ENCODE measurements around the gene SLC8A1. TPM values are rescaled to one million over a fixed set of nuclear protein-coding genes. Genes with fewer than 3 reads are reported as not detected.

SLC8A1 gene
- total and polyA plus RNA-seq, 3 donors from 2014 or later = 1.4 to 3.6 (median 3.2) TPM

DNA sequence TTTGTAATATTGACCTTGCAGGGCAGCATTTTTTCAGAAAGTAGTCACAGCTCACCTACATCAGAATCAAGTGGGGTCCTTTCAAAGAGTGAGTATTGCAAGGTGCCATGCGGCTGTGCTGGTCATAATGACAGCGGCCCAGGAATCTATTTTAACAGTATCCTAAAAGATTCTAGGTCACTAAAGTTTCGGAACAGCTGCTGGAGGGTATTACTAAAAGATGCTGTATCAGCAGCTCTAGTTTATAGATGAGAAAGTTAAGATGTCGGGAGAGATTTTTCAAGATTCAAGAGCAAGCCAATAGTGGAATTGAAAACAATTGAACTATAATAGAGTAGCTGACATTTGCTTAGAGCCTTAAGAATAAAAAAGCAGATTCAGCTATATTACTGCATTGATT, 336.0 kb downstream of the SLC8A1 start:
- H3K36me3 ChIP-seq (ENCODE audit: low read depth, missing control alignments) = no peaks in the 10 kb centered on the region
- DNase-seq = no peak
- H3K27ac ChIP-seq = no peak overlapping the region
- intact Hi-C loops (cut with DNase I; ENCODE audit: low total_unique reads) = no loop called here
- 97% methylated on average over 4 of the region's 4 CpGs for WGBS, 2 donors
- H3K4me3 ChIP-seq = no peak overlapping the region
- no peaks in the 10 kb centered on the region for H3K27me3 ChIP-seq
- no peaks in the 10 kb centered on the region for H3K9me3 ChIP-seq
- TF ChIP-seq POLR2A (IDR thresholded peaks at IDR 0.05) = no peak
- TF ChIP-seq, protein P1, sequence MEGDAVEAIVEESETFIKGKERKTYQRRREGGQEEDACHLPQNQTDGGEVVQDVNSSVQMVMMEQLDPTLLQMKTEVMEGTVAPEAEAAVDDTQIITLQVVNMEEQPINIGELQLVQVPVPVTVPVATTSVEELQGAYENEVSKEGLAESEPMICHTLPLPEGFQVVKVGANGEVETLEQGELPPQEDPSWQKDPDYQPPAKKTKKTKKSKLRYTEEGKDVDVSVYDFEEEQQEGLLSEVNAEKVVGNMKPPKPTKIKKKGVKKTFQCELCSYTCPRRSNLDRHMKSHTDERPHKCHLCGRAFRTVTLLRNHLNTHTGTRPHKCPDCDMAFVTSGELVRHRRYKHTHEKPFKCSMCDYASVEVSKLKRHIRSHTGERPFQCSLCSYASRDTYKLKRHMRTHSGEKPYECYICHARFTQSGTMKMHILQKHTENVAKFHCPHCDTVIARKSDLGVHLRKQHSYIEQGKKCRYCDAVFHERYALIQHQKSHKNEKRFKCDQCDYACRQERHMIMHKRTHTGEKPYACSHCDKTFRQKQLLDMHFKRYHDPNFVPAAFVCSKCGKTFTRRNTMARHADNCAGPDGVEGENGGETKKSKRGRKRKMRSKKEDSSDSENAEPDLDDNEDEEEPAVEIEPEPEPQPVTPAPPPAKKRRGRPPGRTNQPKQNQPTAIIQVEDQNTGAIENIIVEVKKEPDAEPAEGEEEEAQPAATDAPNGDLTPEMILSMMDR (IDR thresholded peaks at IDR 0.05) = no peak
- no peaks in the 10 kb centered on the region for H3K4me1 ChIP-seq

DNA sequence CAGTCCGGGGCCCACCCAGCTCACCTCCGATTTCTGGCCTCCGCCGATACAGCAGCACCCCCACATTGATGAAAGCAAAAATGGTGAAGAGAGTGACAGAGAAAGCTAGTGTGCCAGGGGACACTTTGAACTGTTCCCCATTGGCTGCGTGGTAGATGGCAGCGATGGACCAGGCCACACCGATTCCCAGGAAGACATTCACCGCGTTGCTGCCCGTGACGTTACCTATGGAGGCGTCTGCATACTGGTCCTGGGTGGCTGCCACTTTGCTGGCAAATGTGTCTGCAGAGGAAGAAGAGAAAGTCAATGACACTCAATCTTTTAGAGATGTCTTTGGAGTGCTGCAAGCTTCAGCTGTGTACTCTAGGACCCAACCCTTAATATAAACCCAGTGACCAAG, 336.5 kb downstream of the SLC8A1 start:
- H3K27me3 ChIP-seq = no peaks in the 10 kb centered on the region
- intact Hi-C loops (cut with DNase I; ENCODE audit: low total_unique reads) = no loop called here
- WGBS, 2 donors = 96% methylated on average over 12 of the region's 12 CpGs
- TF ChIP-seq, protein P1 (IDR thresholded peaks at IDR 0.05) = no peak
- no peak for TF ChIP-seq POLR2A (IDR thresholded peaks at IDR 0.05)
- no peak for DNase-seq
- H3K4me1 ChIP-seq = no peaks in the 10 kb centered on the region
- H3K9me3 ChIP-seq = no peaks in the 10 kb centered on the region
- H3K27ac ChIP-seq = no peak overlapping the region
- H3K36me3 ChIP-seq (ENCODE audit: low read depth, missing control alignments) = no peaks in the 10 kb centered on the region
- no peak overlapping the region for H3K4me3 ChIP-seq

DNA sequence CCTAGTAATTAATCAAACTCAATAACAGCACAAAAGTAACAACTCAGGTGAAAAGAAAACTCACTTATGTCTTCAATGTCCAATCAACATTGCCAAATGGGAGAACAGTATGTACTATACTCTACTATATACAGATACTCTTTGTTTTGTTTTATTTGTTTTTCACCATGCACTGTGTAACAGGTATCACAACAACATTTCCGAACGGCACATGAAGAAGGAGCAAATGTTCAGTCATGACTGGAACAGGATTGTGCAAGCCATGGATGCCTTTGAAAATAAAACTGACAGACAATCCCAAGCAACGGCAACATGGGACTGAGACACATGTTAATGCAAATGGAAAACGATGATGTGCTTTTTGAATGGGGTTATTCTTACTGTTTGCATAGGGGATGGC, 337.9 kb downstream of the SLC8A1 start:
- intact Hi-C loops (cut with DNase I; ENCODE audit: low total_unique reads) = no loop called here
- Histone ChIP-seq H3K4me1 (no peaks in the 10 kb centered on the region), H3K36me3 (ENCODE audit: low read depth, missing control alignments) (no peaks in the 10 kb centered on the region), H3K4me3 (no peak overlapping the region), H3K27ac (no peak overlapping the region), H3K27me3 (no peaks in the 10 kb centered on the region), H3K9me3 (no peaks in the 10 kb centered on the region)
- no peak for TF ChIP-seq POLR2A (IDR thresholded peaks at IDR 0.05)
- DNase-seq = no peak
- 92 to 95% methylated on average over 4 of the region's 4 CpGs for WGBS, 2 donors

DNA sequence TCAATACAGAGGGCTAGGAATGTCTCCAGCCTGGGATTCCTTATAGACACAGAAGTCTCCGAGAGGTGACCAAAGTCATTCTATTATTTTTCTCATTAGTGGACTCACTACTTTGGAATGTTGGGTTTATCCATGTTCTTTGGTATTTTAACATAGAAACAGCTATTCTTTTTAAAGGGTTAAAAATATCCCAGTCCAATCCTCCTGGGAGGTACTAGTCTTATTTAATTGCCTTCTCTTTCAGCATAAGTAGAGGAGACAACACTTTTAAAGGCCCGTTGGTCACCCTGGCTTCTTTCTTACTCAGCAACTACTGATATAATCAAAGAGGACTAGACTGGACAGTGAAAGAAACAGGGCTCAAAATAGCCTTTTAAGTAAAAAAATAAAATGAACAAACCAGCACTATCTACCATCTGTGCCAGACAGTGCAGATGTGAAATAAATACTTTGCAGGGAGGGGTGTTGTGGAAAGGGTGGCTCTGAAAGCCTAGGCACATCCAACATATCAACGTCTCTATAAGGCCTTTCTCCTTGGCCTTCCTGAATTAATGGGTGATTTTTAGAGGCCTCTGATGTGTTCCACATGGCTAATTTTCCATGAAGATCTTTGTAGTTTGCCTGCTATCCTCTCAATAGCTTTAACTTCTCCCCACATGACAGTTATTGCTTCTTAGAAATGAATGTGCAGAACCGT, 338.5 kb downstream of the SLC8A1 start:
- no peaks in the 10 kb centered on the region for H3K36me3 ChIP-seq (ENCODE audit: low read depth, missing control alignments)
- H3K27ac ChIP-seq = no peak overlapping the region
- H3K4me1 ChIP-seq = no peaks in the 10 kb centered on the region
- H3K27me3 ChIP-seq = no peaks in the 10 kb centered on the region
- no peak for TF ChIP-seq POLR2A (IDR thresholded peaks at IDR 0.05)
- TF ChIP-seq, protein P1 (IDR thresholded peaks at IDR 0.05) = no peak
- no peak overlapping the region for H3K4me3 ChIP-seq
- intact Hi-C loops (cut with DNase I; ENCODE audit: low total_unique reads) = no loop called here
- no peak for DNase-seq
- H3K9me3 ChIP-seq = no peaks in the 10 kb centered on the region
- WGBS, 2 donors = 64 to 71% methylated on average over 4 of the region's 4 CpGs

DNA sequence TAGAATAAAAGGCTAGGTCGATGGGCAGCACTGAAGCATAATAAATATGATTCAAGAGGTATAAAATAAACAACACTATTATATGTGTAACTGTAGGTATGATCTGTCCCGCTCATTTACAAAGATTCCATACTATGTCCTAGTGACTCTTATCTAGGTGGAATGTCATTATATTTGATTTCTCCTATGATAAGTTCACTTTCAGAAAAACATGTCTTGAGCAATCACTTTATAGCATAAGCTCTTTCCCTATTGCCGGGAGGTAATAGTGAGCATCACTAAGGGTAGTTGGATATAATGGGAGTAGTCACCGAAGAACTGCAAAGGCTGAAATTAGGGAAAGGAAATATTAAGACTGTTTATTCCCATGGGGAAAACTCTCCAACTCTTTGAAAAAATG, 342.5 kb downstream of the SLC8A1 start:
- no peak for DNase-seq
- TF ChIP-seq, protein P1 (IDR thresholded peaks at IDR 0.05) = no peak
- TF ChIP-seq POLR2A (IDR thresholded peaks at IDR 0.05) = no peak
- Histone ChIP-seq H3K9me3 (no peaks in the 10 kb centered on the region), H3K4me1 (no peaks in the 10 kb centered on the region), H3K4me3 (no peak overlapping the region), H3K36me3 (ENCODE audit: low read depth, missing control alignments) (no peaks in the 10 kb centered on the region), H3K27ac (no peak overlapping the region), H3K27me3 (no peaks in the 10 kb centered on the region)
- intact Hi-C loops (cut with DNase I; ENCODE audit: low total_unique reads) = no loop called here
- WGBS, 2 donors = 81 to 84% methylated on average over 4 of the region's 4 CpGs

Measured in testis (tissue), 3 donors.